Measurements from ENCODE around the gene CYFIP1.

DNA sequence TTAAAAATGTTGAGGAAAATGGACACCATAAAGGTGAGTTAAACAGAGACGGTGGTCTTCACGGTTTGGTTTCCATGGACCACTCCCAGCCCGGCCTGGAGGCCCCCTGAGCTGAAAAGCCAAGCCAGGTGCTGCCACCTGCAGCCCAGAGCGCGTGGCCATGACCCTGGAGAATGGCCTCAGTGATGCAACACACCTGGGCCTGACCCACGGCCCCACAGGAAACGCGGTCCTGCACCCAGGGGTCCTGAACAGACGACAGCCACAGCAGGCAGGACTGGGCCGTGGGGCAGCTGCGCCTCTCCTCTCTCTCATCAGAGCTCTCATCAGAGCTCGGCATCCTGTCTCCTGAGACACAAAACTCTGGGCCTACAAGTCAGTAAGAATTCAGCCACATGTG lies 77.6 kb downstream of the CYFIP1 start:
- TF ChIP-seq, protein P1, sequence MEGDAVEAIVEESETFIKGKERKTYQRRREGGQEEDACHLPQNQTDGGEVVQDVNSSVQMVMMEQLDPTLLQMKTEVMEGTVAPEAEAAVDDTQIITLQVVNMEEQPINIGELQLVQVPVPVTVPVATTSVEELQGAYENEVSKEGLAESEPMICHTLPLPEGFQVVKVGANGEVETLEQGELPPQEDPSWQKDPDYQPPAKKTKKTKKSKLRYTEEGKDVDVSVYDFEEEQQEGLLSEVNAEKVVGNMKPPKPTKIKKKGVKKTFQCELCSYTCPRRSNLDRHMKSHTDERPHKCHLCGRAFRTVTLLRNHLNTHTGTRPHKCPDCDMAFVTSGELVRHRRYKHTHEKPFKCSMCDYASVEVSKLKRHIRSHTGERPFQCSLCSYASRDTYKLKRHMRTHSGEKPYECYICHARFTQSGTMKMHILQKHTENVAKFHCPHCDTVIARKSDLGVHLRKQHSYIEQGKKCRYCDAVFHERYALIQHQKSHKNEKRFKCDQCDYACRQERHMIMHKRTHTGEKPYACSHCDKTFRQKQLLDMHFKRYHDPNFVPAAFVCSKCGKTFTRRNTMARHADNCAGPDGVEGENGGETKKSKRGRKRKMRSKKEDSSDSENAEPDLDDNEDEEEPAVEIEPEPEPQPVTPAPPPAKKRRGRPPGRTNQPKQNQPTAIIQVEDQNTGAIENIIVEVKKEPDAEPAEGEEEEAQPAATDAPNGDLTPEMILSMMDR (tag by site-specific recombination; IDR thresholded peaks at IDR 0.05): no peak
- TF ChIP-seq, protein P2, sequence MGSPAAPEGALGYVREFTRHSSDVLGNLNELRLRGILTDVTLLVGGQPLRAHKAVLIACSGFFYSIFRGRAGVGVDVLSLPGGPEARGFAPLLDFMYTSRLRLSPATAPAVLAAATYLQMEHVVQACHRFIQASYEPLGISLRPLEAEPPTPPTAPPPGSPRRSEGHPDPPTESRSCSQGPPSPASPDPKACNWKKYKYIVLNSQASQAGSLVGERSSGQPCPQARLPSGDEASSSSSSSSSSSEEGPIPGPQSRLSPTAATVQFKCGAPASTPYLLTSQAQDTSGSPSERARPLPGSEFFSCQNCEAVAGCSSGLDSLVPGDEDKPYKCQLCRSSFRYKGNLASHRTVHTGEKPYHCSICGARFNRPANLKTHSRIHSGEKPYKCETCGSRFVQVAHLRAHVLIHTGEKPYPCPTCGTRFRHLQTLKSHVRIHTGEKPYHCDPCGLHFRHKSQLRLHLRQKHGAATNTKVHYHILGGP (tag by site-specific recombination; IDR thresholded peaks at IDR 0.05): no peak
- TF ChIP-seq ZNF121 (tag by site-specific recombination; IDR thresholded peaks at IDR 0.05) (no peak), ZNF274 (IDR thresholded peaks at IDR 0.05; ENCODE audit: low read length) (no peak), ZNF274 (tag by site-specific recombination; IDR thresholded peaks at IDR 0.05; ENCODE audit: borderline replicate concordance) (no peak), ZNF391 (tag by site-specific recombination; IDR thresholded peaks at IDR 0.05; ENCODE audit: borderline replicate concordance, low read depth) (no peak)
- TF ChIP-seq, protein P3, sequence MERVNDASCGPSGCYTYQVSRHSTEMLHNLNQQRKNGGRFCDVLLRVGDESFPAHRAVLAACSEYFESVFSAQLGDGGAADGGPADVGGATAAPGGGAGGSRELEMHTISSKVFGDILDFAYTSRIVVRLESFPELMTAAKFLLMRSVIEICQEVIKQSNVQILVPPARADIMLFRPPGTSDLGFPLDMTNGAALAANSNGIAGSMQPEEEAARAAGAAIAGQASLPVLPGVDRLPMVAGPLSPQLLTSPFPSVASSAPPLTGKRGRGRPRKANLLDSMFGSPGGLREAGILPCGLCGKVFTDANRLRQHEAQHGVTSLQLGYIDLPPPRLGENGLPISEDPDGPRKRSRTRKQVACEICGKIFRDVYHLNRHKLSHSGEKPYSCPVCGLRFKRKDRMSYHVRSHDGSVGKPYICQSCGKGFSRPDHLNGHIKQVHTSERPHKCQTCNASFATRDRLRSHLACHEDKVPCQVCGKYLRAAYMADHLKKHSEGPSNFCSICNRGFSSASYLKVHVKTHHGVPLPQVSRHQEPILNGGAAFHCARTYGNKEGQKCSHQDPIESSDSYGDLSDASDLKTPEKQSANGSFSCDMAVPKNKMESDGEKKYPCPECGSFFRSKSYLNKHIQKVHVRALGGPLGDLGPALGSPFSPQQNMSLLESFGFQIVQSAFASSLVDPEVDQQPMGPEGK (tag by site-specific recombination; IDR thresholded peaks at IDR 0.05): no peak

All from HEK293 (cell line).